Activated CD8-positive, alpha-beta T cell treated with anti-CD3 and anti-CD28 coated beads for 36 hours (primary cell): ENCODE measurements around the gene BMERB1. TPM values are rescaled to one million over a fixed set of nuclear protein-coding genes. Genes with fewer than 3 reads are reported as not detected.
"Not testable (repeated sequence)": the region's sequence is repeated elsewhere in the genome, so short reads cannot be mapped to it uniquely, and the experiment has no call there.

Source experiments
- ATAC-seq: fragments of 200-7000 bp; cut with Tn5 transposase; one replicate; pipeline ENCODE4 v1.10.0; 2021; ENCODE audit warnings: mild to moderate bottlenecking, moderate library complexity
- CTCF ChIA-PET: fragments of 350-600 bp; sonication (Branson Sonifier 250); formaldehyde crosslinking; loops from one replicate; lab custom pipeline; 2021; ENCODE audit warnings: antibody characterized with exemption; lab: Charles Lee
- POLR2A ChIA-PET: fragments of 350-600 bp; sonication (Branson Sonifier 250); formaldehyde crosslinking; loops from one replicate; lab custom pipeline; 2021; ENCODE audit warnings: antibody characterized with exemption; lab: Charles Lee
- DNase-seq: peaks from one replicate; pipeline ENCODE4 v3.0.0-alpha.2; 2020
- H3K27ac Mint-ChIP-seq: one replicate; pipeline ENCODE4 v1.8.0; 2021; ENCODE audit warnings: mild to moderate bottlenecking, mixed read lengths
- H3K27me3 Mint-ChIP-seq: one replicate; pipeline ENCODE4 v1.8.0; 2021; ENCODE audit warnings: mixed read lengths
- H3K36me3 Mint-ChIP-seq: one replicate; pipeline ENCODE4 v1.8.0; 2021; ENCODE audit warnings: low read depth, mixed read lengths
- H3K4me1 Mint-ChIP-seq: one replicate; pipeline ENCODE4 v1.8.0; 2021; ENCODE audit warnings: low read depth, mixed read lengths
- H3K4me3 Mint-ChIP-seq: one replicate; pipeline ENCODE4 v1.8.0; 2021; ENCODE audit warnings: mild to moderate bottlenecking, moderate library complexity, mixed read lengths
- H3K9me3 Mint-ChIP-seq: one replicate; pipeline ENCODE4 v1.8.0; 2021; ENCODE audit warnings: mixed read lengths
- intact Hi-C: fragments of 100-400 bp; cut with micrococcal nuclease; formaldehyde crosslinking; loops from one replicate; pipeline ENCODE4 v1.10.0; 2022
- total RNA-seq, 2 experiments: library from RNA; stranded (reverse); gene quantifications; one replicate each; pipeline ENCODE4 v1.2.3, GENCODE V29; 2021
- TF ChIP-seq, protein P1 (sequence below): fragments of 200-600 bp; IDR thresholded peaks from one replicate; pipeline ENCODE4 v1.8.0; 2022; ENCODE audit warnings: antibody characterized with exemption, mild to moderate bottlenecking

The BMERB1 gene
- total RNA-seq, 2 experiments from 2014 or later = 14.0 to 14.1 TPM

DNA sequence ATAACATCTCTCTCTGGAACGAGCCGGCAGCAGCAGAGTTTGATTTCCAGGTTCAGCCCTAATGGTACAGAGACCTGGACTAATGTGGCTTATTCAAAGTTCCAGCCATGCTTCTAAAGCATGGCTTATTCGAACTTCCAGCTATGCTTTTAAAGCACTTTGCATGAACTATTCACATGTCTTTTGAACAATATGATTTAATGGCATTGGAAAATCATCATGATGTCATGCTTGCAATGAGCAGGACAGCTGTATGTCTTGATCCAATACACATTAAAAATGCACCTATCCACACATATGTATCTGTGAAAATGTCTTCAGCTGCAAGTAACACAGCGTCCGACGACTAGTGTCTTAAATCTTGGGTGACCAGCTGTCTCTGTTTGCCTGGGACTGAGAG lies 122.9 kb downstream of the BMERB1 start:
- intact Hi-C loops = no loop called here
- TF ChIP-seq, protein P1, sequence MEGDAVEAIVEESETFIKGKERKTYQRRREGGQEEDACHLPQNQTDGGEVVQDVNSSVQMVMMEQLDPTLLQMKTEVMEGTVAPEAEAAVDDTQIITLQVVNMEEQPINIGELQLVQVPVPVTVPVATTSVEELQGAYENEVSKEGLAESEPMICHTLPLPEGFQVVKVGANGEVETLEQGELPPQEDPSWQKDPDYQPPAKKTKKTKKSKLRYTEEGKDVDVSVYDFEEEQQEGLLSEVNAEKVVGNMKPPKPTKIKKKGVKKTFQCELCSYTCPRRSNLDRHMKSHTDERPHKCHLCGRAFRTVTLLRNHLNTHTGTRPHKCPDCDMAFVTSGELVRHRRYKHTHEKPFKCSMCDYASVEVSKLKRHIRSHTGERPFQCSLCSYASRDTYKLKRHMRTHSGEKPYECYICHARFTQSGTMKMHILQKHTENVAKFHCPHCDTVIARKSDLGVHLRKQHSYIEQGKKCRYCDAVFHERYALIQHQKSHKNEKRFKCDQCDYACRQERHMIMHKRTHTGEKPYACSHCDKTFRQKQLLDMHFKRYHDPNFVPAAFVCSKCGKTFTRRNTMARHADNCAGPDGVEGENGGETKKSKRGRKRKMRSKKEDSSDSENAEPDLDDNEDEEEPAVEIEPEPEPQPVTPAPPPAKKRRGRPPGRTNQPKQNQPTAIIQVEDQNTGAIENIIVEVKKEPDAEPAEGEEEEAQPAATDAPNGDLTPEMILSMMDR = no peak
- Mint-ChIP-seq H3K9me3 (no peaks in the 10 kb centered on the region), H3K4me3 (no peak overlapping the region), H3K27ac (no peak overlapping the region), H3K27me3 (no peaks in the 10 kb centered on the region), H3K36me3 (no peaks in the 10 kb centered on the region), H3K4me1 (peaks cover 8% of the 10 kb centered on the region)
- ChIA-PET CTCF (interaction anchor here (1.1 kb wide), 1 partner anchor 9 kb away, joined by 4 read pairs; no protein-coding TSS in a partner anchor), POLR2A (no interaction called here)
- DNase-seq (no peak), ATAC-seq (no peak)

GRCh38 chr16:15559176-15559575 lies 124.8 kb downstream of the BMERB1 start:
- H3K4me3 Mint-ChIP-seq = no peak overlapping the region
- intact Hi-C loops = no loop called here
- H3K9me3 Mint-ChIP-seq = no peaks in the 10 kb centered on the region
- no peaks in the 10 kb centered on the region for H3K27me3 Mint-ChIP-seq
- ChIA-PET POLR2A (interaction anchor here (1.6 kb wide), 1 partner anchor 10 kb away, joined by 5 read pairs; no protein-coding TSS in a partner anchor), CTCF (interaction anchor here (1.5 kb wide), 1 partner anchor 42 kb away, joined by 4 read pairs; no protein-coding TSS in a partner anchor)
- peaks cover 5% of the 10 kb centered on the region for H3K4me1 Mint-ChIP-seq
- ATAC-seq = no peak
- H3K36me3 Mint-ChIP-seq = peaks cover 2% of the 10 kb centered on the region
- no peak overlapping the region for H3K27ac Mint-ChIP-seq
- TF ChIP-seq, protein P1 = no peak
- no peak for DNase-seq

- Mint-ChIP-seq H3K36me3 (peaks cover 11% of the 10 kb centered on the region), H3K27me3 (no peaks in the 10 kb centered on the region), H3K4me3 (no peak overlapping the region), H3K9me3 (peaks cover 2% of the 10 kb centered on the region), H3K4me1 (peaks cover 5% of the 10 kb centered on the region), H3K27ac (no peak overlapping the region)
- TF ChIP-seq, protein P1 = no peak
- intact Hi-C loops = no loop called here
- ChIA-PET POLR2A (interaction anchor here (0.6 kb wide), 1 partner anchor 16 kb away, joined by 4 read pairs; no protein-coding TSS in a partner anchor), CTCF (no interaction called here)
- DNase-seq = no peak
- ATAC-seq = no peak
Measured at GRCh38 chr16:15564604-15565339, 130.4 kb downstream of the BMERB1 start.

DNA sequence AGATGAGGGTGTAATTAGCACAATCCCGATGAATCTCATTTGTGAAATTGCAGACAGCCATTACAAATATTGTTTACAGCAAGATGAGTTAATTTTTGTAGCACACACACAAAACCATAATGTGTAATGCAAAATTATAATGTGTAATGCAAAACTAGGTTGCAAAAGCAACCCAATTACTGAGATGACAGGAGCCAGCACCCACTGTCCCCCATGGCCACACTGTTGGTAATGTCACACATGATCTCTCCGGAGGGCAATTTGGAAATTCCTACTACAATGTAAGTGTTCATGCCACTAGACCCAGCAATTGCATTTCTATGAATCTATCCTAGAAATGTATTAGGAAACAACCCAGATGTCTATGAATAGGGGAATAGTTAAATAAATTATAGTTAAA lies 131.7 kb downstream of the BMERB1 start:
- DNase-seq = no peak
- ATAC-seq = no peak
- H3K9me3 Mint-ChIP-seq = peaks cover 8% of the 10 kb centered on the region
- no peak overlapping the region for H3K4me3 Mint-ChIP-seq
- CTCF ChIA-PET = no interaction called here
- peaks cover 17% of the 10 kb centered on the region for H3K36me3 Mint-ChIP-seq
- TF ChIP-seq, protein P1 = no peak
- no peaks in the 10 kb centered on the region for H3K27me3 Mint-ChIP-seq
- intact Hi-C loops = no loop called here
- POLR2A ChIA-PET = no interaction called here
- no peak overlapping the region for H3K27ac Mint-ChIP-seq
- peaks cover 14% of the 10 kb centered on the region for H3K4me1 Mint-ChIP-seq

- ATAC-seq (no peak), DNase-seq (no peak)
- Mint-ChIP-seq H3K4me3 (no peak overlapping the region), H3K4me1 (peaks cover 30% of the 10 kb centered on the region), H3K9me3 (peaks cover 15% of the 10 kb centered on the region), H3K36me3 (peaks cover 30% of the 10 kb centered on the region), H3K27me3 (no peaks in the 10 kb centered on the region), H3K27ac (no peak overlapping the region)
- ChIA-PET POLR2A (interaction anchor here (0.6 kb wide), 1 partner anchor 77 kb away, joined by 3 read pairs; no protein-coding TSS in a partner anchor), CTCF (no interaction called here)
- intact Hi-C loops = no loop called here
- TF ChIP-seq, protein P1 = no peak
Measured at GRCh38 chr16:15567823-15568222, 133.4 kb downstream of the BMERB1 start.

DNA sequence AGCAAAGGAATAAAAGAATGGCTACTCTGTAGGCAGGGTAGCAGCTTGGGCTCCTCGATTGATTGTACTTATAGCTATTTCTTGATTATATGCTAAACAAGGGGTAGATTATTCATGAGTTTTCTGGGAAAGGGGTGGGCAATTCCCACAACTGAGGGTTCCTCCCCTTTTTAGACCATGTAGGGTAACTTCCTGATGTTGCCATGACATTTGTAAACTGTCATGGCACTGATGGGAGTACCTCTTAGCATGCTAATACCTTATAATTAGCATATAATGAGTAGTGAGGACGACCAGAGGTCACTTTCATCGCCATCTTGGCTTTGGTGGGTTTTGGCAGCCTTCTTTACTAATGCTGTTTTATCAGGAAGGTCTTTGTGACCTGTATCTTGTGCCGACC lies 136.3 kb downstream of the BMERB1 start:
- ATAC-seq, H3K27me3 Mint-ChIP-seq, H3K4me3 Mint-ChIP-seq, DNase-seq, POLR2A ChIA-PET, intact Hi-C loops, CTCF ChIA-PET: not testable (repeated sequence)
- H3K4me1 Mint-ChIP-seq = peaks cover 43% of the 10 kb centered on the region
- H3K9me3 Mint-ChIP-seq = peaks cover 26% of the 10 kb centered on the region
- H3K36me3 Mint-ChIP-seq = peaks cover 46% of the 10 kb centered on the region
- peak overlapping the region; percentile 1 for H3K27ac Mint-ChIP-seq
